Activated T-helper 1 cell treated with anti-CD3 and anti-CD28 coated beads, Interleukin-12 subunit alpha, Interleukin-12 subunit beta, Interleukin-2, Interleukin-4 antibody, amounts not matched to agents 30 ng/mL and 10 ng/mL and 1 ng/mL, durations not matched to agents 14 hours and 24 hours and 36 hours (primary cell): ENCODE measurements around the gene ART1. TPM values are rescaled to one million over a fixed set of nuclear protein-coding genes. Genes with fewer than 3 reads are reported as not detected.

Experiments
- DNase-seq: peaks from one replicate; pipeline ENCODE4 v3.0.0; 2021; ENCODE audit warnings: low spot score
- H3K27ac Mint-ChIP-seq: one replicate; pipeline ENCODE4 v1.8.0; 2021; ENCODE audit warnings: mild to moderate bottlenecking, mixed read lengths
- H3K27me3 Mint-ChIP-seq: one replicate; pipeline ENCODE4 v1.8.0; 2022; ENCODE audit warnings: mild to moderate bottlenecking, moderate library complexity, mixed read lengths; ENCODE audit not compliant: insufficient read depth
- H3K36me3 Mint-ChIP-seq: one replicate; pipeline ENCODE4 v1.8.0; 2021; ENCODE audit warnings: low read depth, mixed read lengths
- H3K4me1 Mint-ChIP-seq: one replicate; pipeline ENCODE4 v1.8.0; 2021; ENCODE audit warnings: low read depth, mixed read lengths
- H3K4me3 Mint-ChIP-seq: one replicate; pipeline ENCODE4 v1.8.0; 2021; ENCODE audit warnings: mild to moderate bottlenecking, moderate library complexity, mixed read lengths
- H3K9me3 Mint-ChIP-seq: one replicate; pipeline ENCODE4 v1.8.0; 2021; ENCODE audit warnings: mixed read lengths
- intact Hi-C: fragments of 100-400 bp; cut with micrococcal nuclease; formaldehyde crosslinking; loops from one replicate; pipeline ENCODE4 v1.15.1; 2024
- total RNA-seq: library from RNA; stranded (reverse); gene quantifications from 2 replicates; pipeline ENCODE4 v1.2.3, GENCODE V29; 2022

Gene ART1
- total RNA-seq, 1 donor from 2014 or later = not detected

- no peak overlapping the region for H3K4me3 Mint-ChIP-seq
- H3K27me3 Mint-ChIP-seq = no peaks in the 10 kb centered on the region
- H3K4me1 Mint-ChIP-seq = peaks cover 9% of the 10 kb centered on the region
- no peak overlapping the region for H3K27ac Mint-ChIP-seq
- no peak for DNase-seq
- no peaks in the 10 kb centered on the region for H3K9me3 Mint-ChIP-seq
- intact Hi-C loops = loop anchor here (5.0 kb wide), 1 partner anchor 124 kb away; the partner anchor contains the start of gene PGAP2
- peaks cover 59% of the 10 kb centered on the region for H3K36me3 Mint-ChIP-seq
Measured at GRCh38 chr11:3683039-3683438, 38.1 kb downstream of the ART1 start.

- intact Hi-C loops = loop anchor here (5.0 kb wide), 1 partner anchor 123 kb away; the partner anchor contains the start of gene PGAP2
- H3K27me3 Mint-ChIP-seq = no peaks in the 10 kb centered on the region
- no peak for DNase-seq
- H3K4me1 Mint-ChIP-seq = peaks cover 9% of the 10 kb centered on the region
- no peaks in the 10 kb centered on the region for H3K9me3 Mint-ChIP-seq
- H3K27ac Mint-ChIP-seq = no peak overlapping the region
- H3K36me3 Mint-ChIP-seq = peaks cover 52% of the 10 kb centered on the region
- H3K4me3 Mint-ChIP-seq = no peak overlapping the region
Measured at GRCh38 chr11:3684129-3684818, 39.3 kb downstream of the ART1 start.

- Mint-ChIP-seq H3K27me3 (no peaks in the 10 kb centered on the region), H3K27ac (no peak overlapping the region), H3K36me3 (peaks cover 48% of the 10 kb centered on the region), H3K4me3 (no peak overlapping the region), H3K4me1 (peaks cover 9% of the 10 kb centered on the region), H3K9me3 (no peaks in the 10 kb centered on the region)
- DNase-seq = no peak
- intact Hi-C loops = loop anchor here (5.0 kb wide), 1 partner anchor 123 kb away; the partner anchor contains the start of gene PGAP2
Measured at GRCh38 chr11:3684819-3685172, 39.9 kb downstream of the ART1 start.

GRCh38 chr11:3685923-3686322, 41.0 kb downstream of the ART1 start:
- intact Hi-C loops = no loop called here
- H3K4me1 Mint-ChIP-seq = peaks cover 9% of the 10 kb centered on the region
- no peaks in the 10 kb centered on the region for H3K27me3 Mint-ChIP-seq
- no peak overlapping the region for H3K4me3 Mint-ChIP-seq
- H3K9me3 Mint-ChIP-seq = no peaks in the 10 kb centered on the region
- H3K27ac Mint-ChIP-seq = peak overlapping the region; percentile 23
- H3K36me3 Mint-ChIP-seq = peaks cover 44% of the 10 kb centered on the region
- no peak for DNase-seq

GRCh38 chr11:3686751-3687150, 41.8 kb downstream of the ART1 start:
- Mint-ChIP-seq H3K4me1 (peaks cover 8% of the 10 kb centered on the region), H3K27ac (no peak overlapping the region), H3K9me3 (no peaks in the 10 kb centered on the region), H3K27me3 (no peaks in the 10 kb centered on the region), H3K4me3 (no peak overlapping the region), H3K36me3 (peaks cover 46% of the 10 kb centered on the region)
- intact Hi-C loops = no loop called here
- DNase-seq = no peak

GRCh38 chr11:3700410-3700809, 55.5 kb downstream of the ART1 start:
- intact Hi-C loops = no loop called here
- no peak overlapping the region for H3K4me3 Mint-ChIP-seq
- no peak overlapping the region for H3K27ac Mint-ChIP-seq
- H3K9me3 Mint-ChIP-seq = no peaks in the 10 kb centered on the region
- no peaks in the 10 kb centered on the region for H3K4me1 Mint-ChIP-seq
- H3K27me3 Mint-ChIP-seq = no peaks in the 10 kb centered on the region
- DNase-seq = no peak
- H3K36me3 Mint-ChIP-seq = peaks cover 46% of the 10 kb centered on the region

GRCh38 chr11:3700910-3701309, 56.0 kb downstream of the ART1 start:
- Mint-ChIP-seq H3K4me1 (no peaks in the 10 kb centered on the region), H3K27me3 (no peaks in the 10 kb centered on the region), H3K27ac (no peak overlapping the region), H3K9me3 (no peaks in the 10 kb centered on the region), H3K4me3 (no peak overlapping the region), H3K36me3 (peaks cover 43% of the 10 kb centered on the region)
- intact Hi-C loops = no loop called here
- DNase-seq = no peak

- no peak for DNase-seq
- H3K27me3 Mint-ChIP-seq = no peaks in the 10 kb centered on the region
- no peak overlapping the region for H3K4me3 Mint-ChIP-seq
- H3K4me1 Mint-ChIP-seq = no peaks in the 10 kb centered on the region
- intact Hi-C loops = no loop called here
- H3K9me3 Mint-ChIP-seq = no peaks in the 10 kb centered on the region
- H3K36me3 Mint-ChIP-seq = peaks cover 50% of the 10 kb centered on the region
- no peak overlapping the region for H3K27ac Mint-ChIP-seq
Measured at GRCh38 chr11:3703383-3703782, 58.5 kb downstream of the ART1 start.

GRCh38 chr11:3707176-3707575, 62.2 kb downstream of the ART1 start:
- no peak overlapping the region for H3K27ac Mint-ChIP-seq
- H3K4me1 Mint-ChIP-seq = peaks cover 7% of the 10 kb centered on the region
- H3K4me3 Mint-ChIP-seq = no peak overlapping the region
- intact Hi-C loops = no loop called here
- H3K36me3 Mint-ChIP-seq = peaks cover 44% of the 10 kb centered on the region
- H3K9me3 Mint-ChIP-seq = no peaks in the 10 kb centered on the region
- H3K27me3 Mint-ChIP-seq = no peaks in the 10 kb centered on the region
- DNase-seq = no peak

GRCh38 chr11:3709977-3710376, 65.0 kb downstream of the ART1 start:
- peaks cover 7% of the 10 kb centered on the region for H3K4me1 Mint-ChIP-seq
- no peaks in the 10 kb centered on the region for H3K27me3 Mint-ChIP-seq
- no peak for DNase-seq
- peaks cover 48% of the 10 kb centered on the region for H3K36me3 Mint-ChIP-seq
- intact Hi-C loops = loop anchor here (10.0 kb wide), 1 partner anchor 405 kb away; no protein-coding TSS in a partner anchor
- H3K27ac Mint-ChIP-seq = no peak overlapping the region
- no peak overlapping the region for H3K4me3 Mint-ChIP-seq
- no peaks in the 10 kb centered on the region for H3K9me3 Mint-ChIP-seq

GRCh38 chr11:3710485-3711259, 65.7 kb downstream of the ART1 start:
- Mint-ChIP-seq H3K4me3 (no peak overlapping the region), H3K36me3 (peaks cover 43% of the 10 kb centered on the region), H3K27ac (no peak overlapping the region), H3K4me1 (peaks cover 7% of the 10 kb centered on the region), H3K9me3 (no peaks in the 10 kb centered on the region), H3K27me3 (no peaks in the 10 kb centered on the region)
- DNase-seq = no peak
- intact Hi-C loops = loop anchor here (10.0 kb wide), 1 partner anchor 404 kb away; no protein-coding TSS in a partner anchor

GRCh38 chr11:3712274-3712673, 67.3 kb downstream of the ART1 start:
- H3K4me3 Mint-ChIP-seq = no peak overlapping the region
- H3K36me3 Mint-ChIP-seq = peaks cover 34% of the 10 kb centered on the region
- no peak for DNase-seq
- H3K27ac Mint-ChIP-seq = no peak overlapping the region
- intact Hi-C loops = loop anchor here (10.0 kb wide), 1 partner anchor 403 kb away; no protein-coding TSS in a partner anchor
- peaks cover 7% of the 10 kb centered on the region for H3K4me1 Mint-ChIP-seq
- H3K9me3 Mint-ChIP-seq = no peaks in the 10 kb centered on the region
- no peaks in the 10 kb centered on the region for H3K27me3 Mint-ChIP-seq
